ENCODE measurements around the gene IGSF9.

- TF ChIP-seq POLR2A (IDR thresholded peaks at IDR 0.05) (no peak), CTCF (IDR thresholded peaks at IDR 0.05) (no peak)
These were observed 5.3 kb downstream of the IGSF9 start for GRCh38 chr1:159940006-159940620.

All from thyroid gland (tissue), 4 donors.